Transverse colon (tissue), 4 donors: Measurements from ENCODE around the gene CATSPER1. TPM values are rescaled to one million over a fixed set of nuclear protein-coding genes. Genes with fewer than 3 reads are reported as not detected.

ENCODE experiments used
- DNase-seq: peaks from one replicate; pipeline ENCODE4 v3.0.0-alpha.2; 2019
- H3K27ac ChIP-seq, 4 donors: fragments of 200-600 bp; sonication (generic); 2 replicates each; pipeline ENCODE4 v1.5.1; 2016 to 2018; ENCODE audit warnings: inconsistent platforms in 4 of 4
- H3K27me3 ChIP-seq: fragments of 200-600 bp; sonication (generic); 2 replicates; pipeline ENCODE4 v1.5.1; 2017; ENCODE audit warnings: inconsistent platforms
- H3K36me3 ChIP-seq, 4 donors: fragments of 200-600 bp; sonication (generic); 2 replicates each; pipeline ENCODE4 v1.5.1; 2017 to 2019; ENCODE audit warnings: inconsistent platforms in 4 of 4
- H3K4me1 ChIP-seq, 4 donors: fragments of 200-600 bp; sonication (generic); 2 replicates each; pipeline ENCODE4 v1.5.1; 2017 to 2020; ENCODE audit warnings: inconsistent platforms in 4 of 4
- H3K4me3 ChIP-seq, 4 donors: fragments of 200-600 bp; sonication (generic); 1 replicate in 1 of 4; 2 replicates in 3 of 4; pipeline versions ENCODE4 v1.5.1 to v1.6.1; 2017 to 2019; ENCODE audit warnings: inconsistent platforms in 4 of 4
- H3K9me3 ChIP-seq, 2 donors: fragments of 200-600 bp; sonication (generic); 2 replicates each; pipeline ENCODE4 v1.5.1; 2017 to 2019; ENCODE audit warnings: inconsistent platforms in 2 of 2
- EP300 ChIP-seq: sonication (generic); formaldehyde crosslinking; IDR thresholded peaks from one replicate; pipeline ENCODE4 v1.6.1; 2017; ENCODE audit warnings: antibody characterized with exemption, low read depth
- POLR2A ChIP-seq: fragments of 450-650 bp; IDR thresholded peaks from one replicate; pipeline ENCODE4 v1.6.1; 2016; ENCODE audit warnings: antibody characterized with exemption, mild to moderate bottlenecking, moderate library complexity
- POLR2AphosphoS5 ChIP-seq, 3 donors: sonication (generic); formaldehyde crosslinking; IDR thresholded peaks; one replicate each; pipeline ENCODE4 v1.6.1; 2016; ENCODE audit warnings: antibody characterized with exemption in 3 of 3
- WGBS, 2 donors: methylation state at CpG; one replicate each; pipeline ENCODE4 v1.1.5; 2018; ENCODE audit warnings: low coverage in 1 of 2; 5-methylcytosine and 5-hydroxymethylcytosine counted together
- in situ Hi-C, 4 donors: fragments of 200-750 bp; cut with MboI; loops; one replicate each; pipeline versions ENCODE4 v1.15.0 to v1.15.1; 2017; ENCODE audit warnings: low sequenced_read_pairs in 3 of 4, low pct_ligation_motif_present in 1 of 4, low pct_unique_long_range_greater_than_20kb in 1 of 4
- intact Hi-C: fragments of 100-400 bp; cut with DNase I; formaldehyde crosslinking; loops from one replicate; pipeline ENCODE4 v1.15.1; 2023; ENCODE audit warnings: low total_unique reads
- total RNA-seq, 4 donors: library from RNA; depleted of rRNA; stranded (reverse); fragments of >200 nt; gene quantifications; one replicate each; pipeline ENCODE4 v1.1.0, GENCODE V29; 2016
- TF ChIP-seq, protein P1 (sequence below), 5 experiments: fragments of 200-600 bp in 3 of 5; fragments of 450-650 bp in 2 of 5; sonication (generic) in 3 of 5; IDR thresholded peaks; 1 replicate in 2 of 5; 2 replicates in 3 of 5; pipeline ENCODE4 v1.5.1; 2016 to 2017; ENCODE audit warnings: antibody characterized with exemption in 5 of 5, inconsistent platforms in 3 of 5, mild to moderate bottlenecking in 2 of 5, moderate library complexity in 1 of 5

CATSPER1 gene
- total RNA-seq, 4 donors from 2014 or later = not detected

DNA sequence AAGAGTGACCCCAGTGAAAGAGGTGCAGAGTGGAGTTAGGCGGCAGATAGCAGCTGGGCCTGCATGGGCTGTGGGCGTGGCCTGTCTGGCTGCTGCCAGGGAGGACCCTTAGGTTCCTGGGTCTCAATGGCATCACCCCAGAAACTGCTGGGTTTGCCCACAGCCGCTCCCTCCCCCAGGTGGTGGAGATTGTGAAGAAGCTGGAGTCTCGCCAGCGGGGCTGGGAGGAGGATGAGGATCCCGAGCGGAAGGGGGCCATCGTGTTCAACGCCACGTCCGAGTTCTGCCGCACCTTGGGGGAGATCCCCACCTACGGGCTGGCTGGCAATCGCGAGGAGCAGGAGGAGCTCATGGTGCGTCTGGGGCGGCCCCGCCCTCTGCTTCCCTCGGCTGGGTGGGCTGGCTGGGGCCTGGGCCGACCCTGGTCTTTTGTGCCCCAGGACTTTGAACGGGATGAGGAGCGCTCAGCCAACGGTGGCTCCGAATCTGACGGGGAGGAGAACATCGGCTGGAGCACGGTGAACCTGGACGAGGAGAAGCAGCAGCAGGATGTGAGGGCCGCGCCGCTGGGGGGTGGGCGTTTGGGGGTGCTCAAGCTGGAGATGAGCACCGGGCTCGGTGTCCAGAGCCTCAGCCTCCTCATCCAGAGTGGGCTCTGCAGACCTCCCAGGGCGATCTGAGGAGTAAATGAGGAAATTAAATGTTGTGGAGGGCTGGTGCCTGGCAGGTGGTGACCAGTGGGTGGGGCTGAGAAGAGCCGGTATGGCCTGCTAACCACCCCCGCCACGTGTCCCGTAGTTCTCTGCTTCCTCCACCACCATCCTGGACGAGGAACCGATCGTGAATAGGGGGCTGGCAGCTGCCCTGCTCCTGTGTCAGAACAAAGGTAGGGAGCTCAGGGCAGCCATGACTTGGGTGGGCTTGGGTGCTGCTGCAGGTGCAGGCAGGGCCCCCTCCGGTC lies 49.8 kb downstream of the CATSPER1 start:
- Histone ChIP-seq H3K27me3 (no peaks in the 10 kb centered on the region), H3K4me3 (no peak overlapping the region), H3K27ac (no peak overlapping the region), H3K9me3 (no peaks in the 10 kb centered on the region), H3K4me1 (no peaks in the 10 kb centered on the region), H3K36me3 (peaks cover 0 to 24% (median 7%) of the 10 kb centered on the region in 4 donors)
- 84% methylated on average over 41 of the region's 43 CpGs; no CpG with 5 or more reads in 1 of the 2 donors for WGBS, 2 donors
- TF ChIP-seq, protein P1, sequence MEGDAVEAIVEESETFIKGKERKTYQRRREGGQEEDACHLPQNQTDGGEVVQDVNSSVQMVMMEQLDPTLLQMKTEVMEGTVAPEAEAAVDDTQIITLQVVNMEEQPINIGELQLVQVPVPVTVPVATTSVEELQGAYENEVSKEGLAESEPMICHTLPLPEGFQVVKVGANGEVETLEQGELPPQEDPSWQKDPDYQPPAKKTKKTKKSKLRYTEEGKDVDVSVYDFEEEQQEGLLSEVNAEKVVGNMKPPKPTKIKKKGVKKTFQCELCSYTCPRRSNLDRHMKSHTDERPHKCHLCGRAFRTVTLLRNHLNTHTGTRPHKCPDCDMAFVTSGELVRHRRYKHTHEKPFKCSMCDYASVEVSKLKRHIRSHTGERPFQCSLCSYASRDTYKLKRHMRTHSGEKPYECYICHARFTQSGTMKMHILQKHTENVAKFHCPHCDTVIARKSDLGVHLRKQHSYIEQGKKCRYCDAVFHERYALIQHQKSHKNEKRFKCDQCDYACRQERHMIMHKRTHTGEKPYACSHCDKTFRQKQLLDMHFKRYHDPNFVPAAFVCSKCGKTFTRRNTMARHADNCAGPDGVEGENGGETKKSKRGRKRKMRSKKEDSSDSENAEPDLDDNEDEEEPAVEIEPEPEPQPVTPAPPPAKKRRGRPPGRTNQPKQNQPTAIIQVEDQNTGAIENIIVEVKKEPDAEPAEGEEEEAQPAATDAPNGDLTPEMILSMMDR (IDR thresholded peaks at IDR 0.05) = no peak
- no peak for TF ChIP-seq POLR2A
- no peak for TF ChIP-seq EP300
- no peak for TF ChIP-seq POLR2AphosphoS5 (IDR thresholded peaks at IDR 0.05)
- intact Hi-C loops (no loop called here), in situ Hi-C loops (loop anchor here (25.0 kb wide), 3 partner anchors 89 to 289 kb away; partner anchors contain the start of genes CCDC85B (in 2 of the 4), CTSW (in 2 of the 4), FIBP (in 2 of the 4) and KAT5 (in 2 of the 4))
- no peak for DNase-seq

DNA sequence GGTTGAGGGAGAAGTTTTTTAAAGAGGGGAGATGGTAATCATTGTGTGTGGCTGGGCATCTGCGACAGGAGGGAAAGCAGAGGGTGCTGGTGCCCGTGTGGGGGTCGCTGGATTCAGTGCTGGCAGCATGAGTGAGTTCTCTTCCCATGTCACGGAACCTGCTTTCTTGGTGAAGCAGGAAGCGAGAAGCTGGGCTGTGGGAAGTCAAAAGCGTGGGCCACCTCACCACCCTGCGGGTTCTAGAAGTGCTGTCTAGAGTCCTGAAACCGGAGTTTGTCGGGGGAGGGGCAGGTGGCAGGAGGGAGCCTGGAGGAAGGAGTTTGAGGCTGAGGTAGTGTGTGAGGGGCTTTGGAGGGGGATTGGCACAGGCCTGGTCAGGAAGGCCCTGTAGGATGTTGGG lies 50.5 kb downstream of the CATSPER1 start:
- H3K9me3 ChIP-seq = no peaks in the 10 kb centered on the region
- 95 to 100% methylated on average over 2 to 9 of the region's 9 CpGs for WGBS, 2 donors
- H3K27me3 ChIP-seq = no peaks in the 10 kb centered on the region
- H3K27ac ChIP-seq = no peak overlapping the region
- intact Hi-C loops = no loop called here
- H3K4me3 ChIP-seq = no peak overlapping the region
- peaks cover 0 to 24% (median 7%) of the 10 kb centered on the region in 4 donors for H3K36me3 ChIP-seq
- TF ChIP-seq EP300 (no peak), POLR2AphosphoS5 (IDR thresholded peaks at IDR 0.05) (no peak), POLR2A (no peak)
- TF ChIP-seq, protein P1 (IDR thresholded peaks at IDR 0.05) = no peak
- DNase-seq = no peak
- no peaks in the 10 kb centered on the region for H3K4me1 ChIP-seq
- in situ Hi-C loops = loop anchor here (25.0 kb wide), 3 partner anchors 88 to 288 kb away; partner anchors contain the start of genes CCDC85B (in 2 of the 4), CTSW (in 2 of the 4), FIBP (in 2 of the 4) and KAT5 (in 2 of the 4)

DNA sequence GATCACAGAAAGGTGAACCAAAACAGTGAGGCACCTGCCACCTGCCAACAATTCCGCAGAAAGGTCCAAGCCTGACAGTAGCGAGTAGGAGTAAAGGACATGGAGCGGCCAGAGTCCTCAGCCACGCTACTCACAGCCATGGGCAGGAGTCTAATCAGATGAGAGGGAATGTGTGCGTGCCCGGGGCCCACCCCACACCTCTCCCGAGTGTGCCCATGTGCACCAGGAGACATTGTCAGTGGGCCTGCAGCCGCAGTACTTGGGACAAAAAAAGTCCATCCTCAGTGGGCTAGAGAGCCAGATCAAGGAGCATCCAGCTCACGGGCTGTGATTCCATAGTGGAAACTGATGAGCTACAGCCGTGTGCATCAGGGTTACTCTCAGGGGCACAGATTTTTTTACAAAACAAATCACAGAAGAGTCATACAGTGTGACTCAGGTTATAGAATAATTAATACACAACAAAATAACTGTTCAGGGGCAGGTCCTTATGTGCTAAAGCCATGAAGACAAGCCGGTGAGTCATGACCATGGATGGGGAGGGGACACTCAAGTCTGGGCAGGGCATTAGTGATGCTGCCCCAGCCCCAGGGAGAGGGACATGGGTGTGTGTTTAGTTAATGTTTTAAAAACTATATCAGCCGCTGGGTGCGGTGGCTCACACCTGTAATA lies 52.7 kb downstream of the CATSPER1 start:
- Histone ChIP-seq H3K4me1 (no peaks in the 10 kb centered on the region), H3K4me3 (no peak overlapping the region), H3K27ac (no peak overlapping the region), H3K27me3 (no peaks in the 10 kb centered on the region), H3K36me3 (peaks cover 0 to 30% (median 13%) of the 10 kb centered on the region in 4 donors), H3K9me3 (no peaks in the 10 kb centered on the region)
- TF ChIP-seq, protein P1 (IDR thresholded peaks at IDR 0.05) = no peak
- TF ChIP-seq POLR2AphosphoS5 (IDR thresholded peaks at IDR 0.05) = no peak
- no peak for TF ChIP-seq EP300
- no peak for TF ChIP-seq POLR2A
- intact Hi-C loops = no loop called here
- DNase-seq = no peak
- in situ Hi-C loops = no loop called here
- 88 to 95% methylated on average over 4 to 13 of the region's 13 CpGs for WGBS, 2 donors

DNA sequence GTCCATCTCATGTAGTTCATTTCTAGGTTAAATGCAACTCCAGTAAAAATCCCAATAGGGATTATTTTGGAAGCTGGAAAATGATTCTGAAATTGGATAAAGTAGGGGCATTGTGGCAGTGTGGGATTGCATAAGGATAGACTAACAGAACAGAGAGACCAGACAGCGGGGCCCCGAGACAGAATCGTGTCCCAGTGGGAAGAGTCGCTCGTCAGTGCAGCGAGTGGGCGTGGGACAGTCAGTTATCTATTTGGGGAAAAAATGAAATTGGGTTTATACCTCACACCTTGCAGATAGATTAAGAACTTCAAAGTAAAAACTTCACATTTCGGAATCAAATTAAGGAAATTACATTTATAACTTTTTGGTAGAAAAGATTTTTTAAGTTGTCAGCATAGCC lies 54.2 kb downstream of the CATSPER1 start:
- 89 to 94% methylated on average over 8 of the region's 8 CpGs for WGBS, 2 donors
- Histone ChIP-seq H3K36me3 (peaks cover 0 to 31% (median 15%) of the 10 kb centered on the region in 4 donors), H3K27me3 (no peaks in the 10 kb centered on the region), H3K4me3 (no peak overlapping the region), H3K9me3 (no peaks in the 10 kb centered on the region), H3K4me1 (no peaks in the 10 kb centered on the region), H3K27ac (no peak overlapping the region)
- intact Hi-C loops (no loop called here), in situ Hi-C loops (no loop called here)
- no peak for DNase-seq
- TF ChIP-seq, protein P1 (IDR thresholded peaks at IDR 0.05) = no peak
- TF ChIP-seq EP300 = no peak
